ENCODE results near the gene EGFL8. TPM values are rescaled to one million over a fixed set of nuclear protein-coding genes. Genes with fewer than 3 reads are reported as not detected.

The EGFL8 gene
- total and polyA plus RNA-seq, 4 experiments from 2014 or later = 0.23 to 16.6 (median 16.6) TPM; not detected in 1

- no peaks in the 10 kb centered on the region for H3K9me3 ChIP-seq (ENCODE audit: control insufficient read depth in 1 of 2, low read length in 2 of 2)
- CTCF ChIA-PET (ENCODE audit: partially characterized antibody) = interaction anchor here (0.6 to 5.1 kb wide), 10 partner anchors 10 to 115 kb away, joined by 3 to 32 read pairs (median 4); partner anchors contain the start of gene GPSM3
- H3K27ac ChIP-seq (ENCODE audit: low read depth, low read length) = peak overlapping the region; percentile 83
- peaks cover 13 to 31% of the 10 kb centered on the region in 2 donors for H3K36me3 Mint-ChIP-seq
- H3K36me3 ChIP-seq (ENCODE audit: insufficient read depth, low read length) = peaks cover 15% of the 10 kb centered on the region
- peak in 1 of 5 donors; percentile 30 for DNase-seq
- H3K4me1 Mint-ChIP-seq = peaks cover 28 to 51% (median 41%) of the 10 kb centered on the region in 4 donors
- H3K4me1 ChIP-seq (ENCODE audit: insufficient read depth, low read length) = peaks cover 35% of the 10 kb centered on the region
- peaks cover 0 to 3% (median 0%) of the 10 kb centered on the region in 8 donors for H3K9me3 Mint-ChIP-seq
- H3K4me3 ChIP-seq (ENCODE audit: low read length in 2 of 2) = peak overlapping the region; percentile 70 to 72
- peak overlapping the region; percentile 89 to 98 (median 97) for H3K27ac Mint-ChIP-seq
- POLR2A ChIA-PET (ENCODE audit: partially characterized antibody) = interaction anchor here (0.6 to 8.6 kb wide), 17 partner anchors 10 to 842 kb away, joined by 3 to 188 read pairs (median 4); partner anchors contain the start of genes AGPAT1, BAG6, BRD2 and DXO
- no peaks in the 10 kb centered on the region for H3K27me3 ChIP-seq (ENCODE audit: insufficient read depth, low read length)
- peak overlapping the region; percentile 90 to 96 (median 94) for H3K4me3 Mint-ChIP-seq
- intact Hi-C loops (cut with micrococcal nuclease) = loop anchor here (2.0 kb wide), 1 partner anchor 19 kb away; no protein-coding TSS in a partner anchor
- H3K27me3 Mint-ChIP-seq = peaks cover 0 to 2% of the 10 kb centered on the region in 2 donors
These were observed 34.9 kb upstream of the EGFL8 start for GRCh38 chr6:32129297-32130088.

GRCh38 chr6:32131439-32131948, 32.9 kb upstream of the EGFL8 start:
- Mint-ChIP-seq H3K4me3 (peak overlapping the region; percentile 4 to 63 (median 34)), H3K36me3 (peaks cover 4 to 22% of the 10 kb centered on the region in 2 donors), H3K27me3 (peaks cover 0 to 2% of the 10 kb centered on the region in 2 donors), H3K27ac (peak overlapping the region in 2 of 7 donors; percentile 57 to 79), H3K9me3 (peaks cover 0 to 3% (median 0%) of the 10 kb centered on the region in 8 donors), H3K4me1 (peaks cover 24 to 40% (median 32%) of the 10 kb centered on the region in 4 donors)
- peaks cover 5% of the 10 kb centered on the region for H3K36me3 ChIP-seq (ENCODE audit: insufficient read depth, low read length)
- intact Hi-C loops (cut with micrococcal nuclease) = loop anchor here (2.0 kb wide), 1 partner anchor 17 kb away; no protein-coding TSS in a partner anchor
- H3K27ac ChIP-seq (ENCODE audit: low read depth, low read length) = no peak overlapping the region
- ChIA-PET CTCF (ENCODE audit: partially characterized antibody) (interaction anchor here (2.4 kb wide), 1 partner anchor 64 kb away, joined by 8 read pairs; no protein-coding TSS in a partner anchor), POLR2A (ENCODE audit: partially characterized antibody) (interaction anchor here (1.2 to 8.6 kb wide), 3 partner anchors 23 to 61 kb away, joined by 3 to 188 read pairs (median 49); partner anchors contain the start of genes AGPAT1, GPSM3 and PBX2)
- H3K4me1 ChIP-seq (ENCODE audit: insufficient read depth, low read length) = peaks cover 28% of the 10 kb centered on the region
- no peaks in the 10 kb centered on the region for H3K27me3 ChIP-seq (ENCODE audit: insufficient read depth, low read length)
- H3K4me3 ChIP-seq (ENCODE audit: low read length in 2 of 2) = no peak overlapping the region
- no peaks in the 10 kb centered on the region for H3K9me3 ChIP-seq (ENCODE audit: control insufficient read depth in 1 of 2, low read length in 2 of 2)
- no peak for DNase-seq

GRCh38 chr6:32132110-32132509, 32.3 kb upstream of the EGFL8 start:
- H3K4me3 ChIP-seq (ENCODE audit: low read length in 2 of 2) = no peak overlapping the region
- Mint-ChIP-seq H3K4me1 (peaks cover 18 to 34% (median 26%) of the 10 kb centered on the region in 4 donors), H3K4me3 (peak overlapping the region in 2 of 8 donors; percentile 8 to 41), H3K36me3 (peaks cover under 1 to 18% of the 10 kb centered on the region in 2 donors), H3K27me3 (peaks cover 0 to 2% of the 10 kb centered on the region in 2 donors), H3K9me3 (peaks cover 0 to 3% (median 0%) of the 10 kb centered on the region in 8 donors), H3K27ac (peak overlapping the region in 1 of 7 donors; percentile 43)
- peaks cover 22% of the 10 kb centered on the region for H3K4me1 ChIP-seq (ENCODE audit: insufficient read depth, low read length)
- H3K36me3 ChIP-seq (ENCODE audit: insufficient read depth, low read length) = no peaks in the 10 kb centered on the region
- intact Hi-C loops (cut with micrococcal nuclease) = no loop called here
- no peaks in the 10 kb centered on the region for H3K27me3 ChIP-seq (ENCODE audit: insufficient read depth, low read length)
- no peaks in the 10 kb centered on the region for H3K9me3 ChIP-seq (ENCODE audit: control insufficient read depth in 1 of 2, low read length in 2 of 2)
- DNase-seq = no peak
- H3K27ac ChIP-seq (ENCODE audit: low read depth, low read length) = no peak overlapping the region
- ChIA-PET POLR2A (ENCODE audit: partially characterized antibody) (interaction anchor here (5.3 to 8.6 kb wide), 2 partner anchors 45 to 60 kb away, joined by 49 to 188 read pairs; partner anchors contain the start of genes AGPAT1, GPSM3 and PBX2), CTCF (ENCODE audit: partially characterized antibody) (interaction anchor here (2.4 kb wide), 1 partner anchor 63 kb away, joined by 8 read pairs; no protein-coding TSS in a partner anchor)

- H3K27ac Mint-ChIP-seq = no peak overlapping the region
- ChIA-PET POLR2A (ENCODE audit: partially characterized antibody) (no interaction called here), CTCF (ENCODE audit: partially characterized antibody) (no interaction called here)
- H3K36me3 Mint-ChIP-seq = peaks cover 0 to 7% of the 10 kb centered on the region in 2 donors
- Histone ChIP-seq H3K27me3 (ENCODE audit: insufficient read depth, low read length) (no peaks in the 10 kb centered on the region), H3K9me3 (ENCODE audit: control insufficient read depth in 1 of 2, low read length in 2 of 2) (no peaks in the 10 kb centered on the region), H3K36me3 (ENCODE audit: insufficient read depth, low read length) (no peaks in the 10 kb centered on the region), H3K27ac (ENCODE audit: low read depth, low read length) (no peak overlapping the region), H3K4me1 (ENCODE audit: insufficient read depth, low read length) (peaks cover 11% of the 10 kb centered on the region), H3K4me3 (ENCODE audit: low read length in 2 of 2) (no peak overlapping the region)
- intact Hi-C loops (cut with micrococcal nuclease) = no loop called here
- DNase-seq = no peak
- peaks cover 0 to 3% (median 0%) of the 10 kb centered on the region in 8 donors for H3K9me3 Mint-ChIP-seq
- H3K4me3 Mint-ChIP-seq = no peak overlapping the region
- peaks cover 0 to 2% of the 10 kb centered on the region in 2 donors for H3K27me3 Mint-ChIP-seq
- H3K4me1 Mint-ChIP-seq = peaks cover 7 to 17% (median 12%) of the 10 kb centered on the region in 4 donors
These were observed 30.6 kb upstream of the EGFL8 start for GRCh38 chr6:32133786-32134185.

GRCh38 chr6:32137454-32137853, 26.9 kb upstream of the EGFL8 start:
- Mint-ChIP-seq H3K4me1 (no peaks in the 10 kb centered on the region), H3K4me3 (no peak overlapping the region), H3K36me3 (no peaks in the 10 kb centered on the region), H3K27me3 (peaks cover 0 to 1% of the 10 kb centered on the region in 2 donors), H3K27ac (no peak overlapping the region), H3K9me3 (peaks cover 0 to 2% (median 0%) of the 10 kb centered on the region in 8 donors)
- no peak for DNase-seq
- no peaks in the 10 kb centered on the region for H3K4me1 ChIP-seq (ENCODE audit: insufficient read depth, low read length)
- H3K4me3 ChIP-seq (ENCODE audit: low read length in 2 of 2) = no peak overlapping the region
- ChIA-PET POLR2A (ENCODE audit: partially characterized antibody) (no interaction called here), CTCF (ENCODE audit: partially characterized antibody) (no interaction called here)
- no peak overlapping the region for H3K27ac ChIP-seq (ENCODE audit: low read depth, low read length)
- H3K27me3 ChIP-seq (ENCODE audit: insufficient read depth, low read length) = no peaks in the 10 kb centered on the region
- intact Hi-C loops (cut with micrococcal nuclease) = no loop called here
- H3K9me3 ChIP-seq (ENCODE audit: control insufficient read depth in 1 of 2, low read length in 2 of 2) = no peaks in the 10 kb centered on the region
- H3K36me3 ChIP-seq (ENCODE audit: insufficient read depth, low read length) = no peaks in the 10 kb centered on the region

- Histone ChIP-seq H3K4me3 (ENCODE audit: low read length in 2 of 2) (no peak overlapping the region), H3K36me3 (ENCODE audit: insufficient read depth, low read length) (no peaks in the 10 kb centered on the region), H3K9me3 (ENCODE audit: control insufficient read depth in 1 of 2, low read length in 2 of 2) (no peaks in the 10 kb centered on the region), H3K4me1 (ENCODE audit: insufficient read depth, low read length) (no peaks in the 10 kb centered on the region), H3K27me3 (ENCODE audit: insufficient read depth, low read length) (no peaks in the 10 kb centered on the region), H3K27ac (ENCODE audit: low read depth, low read length) (no peak overlapping the region)
- intact Hi-C loops (cut with micrococcal nuclease) = no loop called here
- H3K9me3 Mint-ChIP-seq = peaks cover 0 to 2% (median 0%) of the 10 kb centered on the region in 8 donors
- peaks cover 2 to 3% of the 10 kb centered on the region in 2 donors for H3K27me3 Mint-ChIP-seq
- no peak overlapping the region for H3K4me3 Mint-ChIP-seq
- ChIA-PET POLR2A (ENCODE audit: partially characterized antibody) (interaction anchor here (1.5 kb wide), 1 partner anchor 56 kb away, joined by 4 read pairs; no protein-coding TSS in a partner anchor), CTCF (ENCODE audit: partially characterized antibody) (no interaction called here)
- no peaks in the 10 kb centered on the region for H3K36me3 Mint-ChIP-seq
- no peak for DNase-seq
- H3K27ac Mint-ChIP-seq = no peak overlapping the region
- H3K4me1 Mint-ChIP-seq = no peaks in the 10 kb centered on the region
These were observed 24.8 kb upstream of the EGFL8 start for GRCh38 chr6:32139590-32139989.

Data from CD4-positive, alpha-beta memory T cell (primary cell).